Coronary artery (tissue), 2 donors: ENCODE measurements around the gene EMID1.

Experiments
- DNase-seq: peaks from one replicate; pipeline ENCODE4 v3.0.0-alpha.2; 2017; ENCODE audit warnings: low spot score
- H3K27ac ChIP-seq, 2 donors: fragments of 200-600 bp; sonication (generic); one replicate each; pipeline ENCODE4 v1.5.1; 2016 to 2019
- H3K4me3 ChIP-seq: fragments of 200-600 bp; sonication (generic); 2 replicates; pipeline ENCODE4 v1.5.1; 2016; ENCODE audit warnings: mild to moderate bottlenecking, moderate library complexity
- CTCF ChIP-seq: fragments of 200-600 bp; sonication (generic); IDR thresholded peaks from one replicate; pipeline ENCODE4 v1.5.1; 2019; ENCODE audit warnings: antibody characterized with exemption

The EMID1 gene

GRCh38 chr22:29265305-29265704 is 59.6 kb downstream of the EMID1 start:
- H3K4me3 ChIP-seq: no peak overlapping the region
- TF ChIP-seq CTCF: no peak
- DNase-seq: no peak
- H3K27ac ChIP-seq: no peak overlapping the region

- H3K4me3 ChIP-seq: no peak overlapping the region
- no peak for DNase-seq
- TF ChIP-seq CTCF: no peak
- H3K27ac ChIP-seq: no peak overlapping the region
Measured at GRCh38 chr22:29265929-29266328, 60.2 kb downstream of the EMID1 start.

GRCh38 chr22:29266564-29267461 is 61.1 kb downstream of the EMID1 start:
- TF ChIP-seq CTCF: no peak
- Histone ChIP-seq H3K27ac (peak overlapping the region; percentile 97 to 98), H3K4me3 (peak overlapping the region; percentile 84)
- no peak for DNase-seq

- TF ChIP-seq CTCF: no peak
- DNase-seq: no peak
- peak overlapping the region; percentile 97 to 98 for H3K27ac ChIP-seq
- peak overlapping the region; percentile 84 for H3K4me3 ChIP-seq
Measured at GRCh38 chr22:29267462-29267857, 61.8 kb downstream of the EMID1 start.

- Histone ChIP-seq H3K27ac (peak within 1 kb of the TSS; percentile 97 to 98), H3K4me3 (peak within 1 kb of the TSS; percentile 84)
- peak; percentile 97 for DNase-seq
- TF ChIP-seq CTCF: no peak
Measured at GRCh38 chr22:29267858-29268510, 62.3 kb downstream of the EMID1 start, which contains the start of the genes EWSR1 and RHBDD3. TSS of gene EWSR1 (plus strand) at chr22:29268268. CDS start at chr22:29268337, 69 bp downstream. TSS of gene RHBDD3 (minus strand) at chr22:29267981. CDS start at chr22:29265626, 2,355 bp downstream.

- DNase-seq: no peak
- H3K4me3 ChIP-seq: peak overlapping the region; percentile 84
Measured at GRCh38 chr22:29268511-29269229, 63.0 kb downstream of the EMID1 start.

More at GRCh38 chr22:29268511-29269229, 63.0 kb downstream of the EMID1 start:
- peak overlapping the region; percentile 97 to 98 for H3K27ac ChIP-seq
- no peak for TF ChIP-seq CTCF
